GM18909 (cell line): ENCODE data around the gene GRIN3A.
A peak's percentile ranks its signal among the peaks of the same experiment; 100 is the strongest.
"Not testable (repeated sequence)": the region's sequence is repeated elsewhere in the genome, so short reads cannot be mapped to it uniquely, and the experiment has no call there.

Experiments used
- ATAC-seq: cut with Tn5 transposase; IDR thresholded peaks from one replicate; pipeline ENCODE4 v1.9.1; 2021; ENCODE audit warnings: mild to moderate bottlenecking; ENCODE audit not compliant: unreplicated experiment, poor library complexity

GRIN3A gene

GRCh38 chr9:101738566-101739183, at the start of gene GRIN3A:
TSS of gene GRIN3A (minus strand) at chr9:101738647. CDS start at chr9:101737979, 668 bp downstream.
- no peak for ATAC-seq

- no peak for ATAC-seq
Measured at GRCh38 chr9:101787891-101788290, 49.4 kb upstream of the GRIN3A start.

- ATAC-seq: no peak
Measured at GRCh38 chr9:101778332-101778731, 39.9 kb upstream of the GRIN3A start.

- ATAC-seq: no peak
Measured at GRCh38 chr9:101764472-101764871, 26.0 kb upstream of the GRIN3A start.

GRCh38 chr9:101758304-101758930, 20.0 kb upstream of the GRIN3A start:
- no peak for ATAC-seq

- ATAC-seq: no peak
Measured at GRCh38 chr9:101753716-101754115, 15.3 kb upstream of the GRIN3A start.

- no peak for ATAC-seq
Measured at GRCh38 chr9:101751895-101752294, 13.4 kb upstream of the GRIN3A start.

GRCh38 chr9:101739311-101739710, 864 bp upstream of the GRIN3A start:
- no peak for ATAC-seq

GRCh38 chr9:101737705-101738565, 512 bp downstream of the GRIN3A start:
- ATAC-seq: no peak

GRCh38 chr9:101737165-101737704, 1.2 kb downstream of the GRIN3A start:
- no peak for ATAC-seq

- no peak for ATAC-seq
Measured at GRCh38 chr9:101736717-101737116, 1.7 kb downstream of the GRIN3A start.

GRCh38 chr9:101731429-101731828, 7.0 kb downstream of the GRIN3A start:
- ATAC-seq: no peak

GRCh38 chr9:101727612-101728524, 10.6 kb downstream of the GRIN3A start:
- peak; percentile 96 for ATAC-seq

- ATAC-seq: not testable (repeated sequence)
Measured at GRCh38 chr9:101724271-101724670, 14.2 kb downstream of the GRIN3A start.

- no peak for ATAC-seq
Measured at GRCh38 chr9:101718192-101718591, 20.3 kb downstream of the GRIN3A start.

- no peak for ATAC-seq
Measured at GRCh38 chr9:101716629-101717028, 21.8 kb downstream of the GRIN3A start.

- ATAC-seq: peak; percentile 77
Measured at GRCh38 chr9:101711330-101711941, 27.0 kb downstream of the GRIN3A start.

GRCh38 chr9:101708855-101709254, 29.6 kb downstream of the GRIN3A start:
- no peak for ATAC-seq

GRCh38 chr9:101707721-101708120, 30.7 kb downstream of the GRIN3A start:
- ATAC-seq: no peak
